HL-60/S4 (cell line): ENCODE results near the gene DSP.

Experiments used
- in situ Hi-C: fragments of 300-500 bp; cut with MboI; formaldehyde crosslinking; loops from 2 replicates; pipeline ENCODE4 v1.14.3; 2022; ENCODE audit warnings: low sequenced_read_pairs

Gene DSP

GRCh38 chr6:7589949-7590917, 48.8 kb downstream of the DSP start, which contains the start of gene SNRNP48:
SNRNP48 (plus strand) TSS chr6:7590198; CDS start chr6:7590258, 60 bp downstream.
- in situ Hi-C loops, result no loop called here

- in situ Hi-C loops, result no loop called here
These were observed 49.4 kb downstream of the DSP start for GRCh38 chr6:7590918-7591302.

GRCh38 chr6:7591770-7592169, 50.3 kb downstream of the DSP start:
- in situ Hi-C loops, result no loop called here

DNA sequence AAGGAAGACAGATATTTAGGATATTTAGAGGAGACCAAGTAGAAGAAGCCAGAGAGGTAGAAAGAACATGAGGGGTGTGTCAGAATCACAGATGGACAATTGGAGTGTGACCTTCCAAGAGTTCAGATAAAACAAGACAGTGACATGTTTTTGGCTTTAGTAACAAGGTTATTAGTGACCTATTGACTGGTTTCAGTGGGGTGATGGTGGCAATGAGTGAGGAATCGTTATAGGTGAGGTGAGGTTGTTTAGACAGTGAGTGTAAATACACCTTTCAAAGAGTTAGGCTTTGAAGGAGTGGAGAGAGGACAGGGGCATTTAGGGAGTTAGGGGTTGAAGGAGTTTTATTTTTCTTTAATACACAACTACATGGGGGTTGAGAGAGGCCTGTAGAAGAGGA, 51.8 kb downstream of the DSP start:
- in situ Hi-C loops, result no loop called here

DNA sequence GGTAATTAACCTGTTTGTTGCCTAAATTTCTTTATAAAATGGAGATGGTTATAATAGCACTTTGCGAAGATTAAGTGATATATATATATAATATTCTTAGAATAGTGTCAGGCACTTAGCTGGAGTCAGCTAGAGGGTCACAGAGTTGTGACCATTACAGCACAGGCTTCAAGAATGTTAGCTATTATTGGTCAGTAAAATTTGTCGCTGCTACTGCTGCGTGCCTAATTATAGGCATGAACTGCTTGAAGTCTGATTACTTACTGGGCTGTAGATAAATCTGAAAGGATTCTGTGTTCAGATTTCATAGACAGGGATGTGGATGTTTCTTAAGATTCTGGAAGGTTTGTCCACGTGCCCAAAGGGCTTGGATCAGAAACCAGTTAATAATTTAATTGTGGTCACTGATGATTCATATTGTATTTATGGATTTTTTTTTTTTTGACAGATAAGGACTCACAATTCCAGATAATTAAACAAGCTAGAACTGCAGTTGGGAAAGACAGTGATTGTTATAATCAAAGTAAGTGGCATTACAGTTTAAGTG, 53.2 kb downstream of the DSP start:
- in situ Hi-C loops, result no loop called here

DNA sequence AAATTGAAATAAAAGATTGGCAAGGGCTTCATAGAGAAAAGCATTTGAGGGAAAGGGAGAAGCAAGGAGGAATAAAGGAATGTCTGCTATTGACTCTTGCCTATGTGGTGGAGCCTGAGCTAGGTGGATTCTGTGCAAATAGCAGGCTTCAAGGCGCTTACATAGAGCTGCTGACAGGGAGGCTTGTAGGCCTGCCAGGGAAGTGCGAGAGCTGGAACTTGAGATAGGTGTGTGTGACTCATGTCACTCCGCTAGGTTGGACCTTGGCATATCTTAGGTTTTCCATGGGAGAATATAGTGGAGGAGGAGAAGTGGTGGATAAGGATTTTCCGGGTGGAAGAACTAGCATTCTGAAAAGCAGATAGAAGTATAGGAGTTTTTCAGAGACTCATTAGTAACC, 62.5 kb downstream of the DSP start:
- in situ Hi-C loops, result loop anchor here (25.0 kb wide), 3 partner anchors 317 to 1042 kb away; no protein-coding TSS in a partner anchor

DNA sequence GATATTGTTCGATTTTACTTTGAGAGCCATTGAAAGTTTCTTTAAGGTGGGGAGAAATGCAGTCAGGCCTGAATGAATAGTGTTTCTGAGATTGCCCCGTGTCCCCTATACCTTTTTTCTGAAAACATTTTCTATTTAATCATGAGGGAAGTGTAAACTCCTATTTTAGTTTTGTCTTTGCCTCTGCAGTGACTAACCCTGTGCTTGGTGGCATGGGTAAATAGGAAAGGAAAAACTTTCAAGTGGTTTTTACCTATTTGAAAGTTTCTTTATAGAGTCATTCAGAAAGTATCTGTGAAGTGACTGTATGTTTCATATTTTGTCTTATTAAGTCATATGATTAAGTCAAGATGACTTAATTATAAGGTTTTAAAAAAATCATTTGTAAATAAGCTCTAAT, 63.0 kb downstream of the DSP start:
- in situ Hi-C loops, result loop anchor here (25.0 kb wide), 3 partner anchors 317 to 1042 kb away; no protein-coding TSS in a partner anchor

DNA sequence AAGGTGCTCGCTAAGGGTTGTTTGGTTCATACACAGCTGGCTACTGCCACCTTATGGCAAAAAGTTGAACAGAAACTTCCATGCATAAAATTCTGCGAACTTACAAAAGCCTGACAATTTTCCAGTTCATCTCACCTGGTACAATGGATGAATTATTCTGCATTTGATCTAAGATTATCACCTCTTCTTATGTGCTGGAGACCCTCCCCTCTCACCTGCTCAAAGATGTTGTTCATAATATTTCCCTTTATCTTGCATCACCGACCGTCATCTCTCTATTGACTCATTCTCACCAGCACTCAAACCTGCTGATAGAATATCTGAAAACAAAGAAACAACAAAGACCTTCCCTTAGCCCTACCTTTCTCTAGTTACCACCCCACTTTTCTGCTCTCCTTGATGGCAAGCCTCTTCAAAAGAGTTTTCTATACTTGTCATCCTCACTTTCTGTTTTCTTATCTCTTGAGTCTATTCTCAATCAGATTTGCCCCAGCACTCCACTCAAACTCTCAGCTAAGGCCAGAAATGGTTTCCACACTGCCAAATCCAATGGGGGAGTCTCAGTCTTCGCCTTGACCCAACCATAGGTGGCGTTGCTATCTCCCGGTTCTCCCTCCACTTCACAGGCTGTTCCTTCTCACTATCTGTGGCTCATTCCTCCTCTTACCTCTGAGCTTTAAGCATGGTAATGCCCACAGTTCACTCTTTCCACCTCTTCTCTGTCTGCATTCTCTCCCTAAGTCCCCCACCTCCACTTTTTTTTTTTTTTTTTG, 74.3 kb downstream of the DSP start:
- in situ Hi-C loops, result loop anchor here (10.0 to 25.0 kb wide), 4 partner anchors 191 to 1053 kb away; no protein-coding TSS in a partner anchor

- in situ Hi-C loops, result loop anchor here (10.0 to 25.0 kb wide), 4 partner anchors 193 to 1056 kb away; no protein-coding TSS in a partner anchor
These were observed 76.6 kb downstream of the DSP start for GRCh38 chr6:7617801-7618764.

- in situ Hi-C loops, result loop anchor here (25.0 kb wide), 3 partner anchors 334 to 1059 kb away; no protein-coding TSS in a partner anchor
These were observed 80.3 kb downstream of the DSP start for GRCh38 chr6:7621761-7622160.

- in situ Hi-C loops, result loop anchor here (25.0 kb wide), 3 partner anchors 338 to 1063 kb away; no protein-coding TSS in a partner anchor
These were observed 83.6 kb downstream of the DSP start for GRCh38 chr6:7624796-7625710.

DNA sequence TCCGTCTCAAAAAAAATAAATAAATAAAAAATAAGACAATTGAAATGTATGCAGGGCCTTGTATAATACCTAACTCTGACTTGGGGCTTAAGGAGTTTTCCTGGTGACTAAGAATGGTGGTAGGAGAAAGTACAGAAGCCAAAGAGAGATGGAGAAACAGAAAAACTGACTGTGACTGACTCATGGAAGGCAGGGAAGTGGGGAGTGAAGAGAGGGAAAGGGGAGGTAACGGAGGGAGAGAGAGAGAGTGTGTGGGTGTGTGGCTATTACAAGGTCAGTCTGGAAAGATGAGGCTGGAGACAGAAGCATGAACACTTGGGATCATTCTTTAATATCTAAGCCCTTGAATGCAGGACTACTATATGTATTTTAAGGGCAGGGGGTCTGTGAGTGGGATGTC, 87.0 kb downstream of the DSP start:
- in situ Hi-C loops, result no loop called here

- in situ Hi-C loops, result no loop called here
These were observed 87.4 kb downstream of the DSP start for GRCh38 chr6:7628909-7629308.

DNA sequence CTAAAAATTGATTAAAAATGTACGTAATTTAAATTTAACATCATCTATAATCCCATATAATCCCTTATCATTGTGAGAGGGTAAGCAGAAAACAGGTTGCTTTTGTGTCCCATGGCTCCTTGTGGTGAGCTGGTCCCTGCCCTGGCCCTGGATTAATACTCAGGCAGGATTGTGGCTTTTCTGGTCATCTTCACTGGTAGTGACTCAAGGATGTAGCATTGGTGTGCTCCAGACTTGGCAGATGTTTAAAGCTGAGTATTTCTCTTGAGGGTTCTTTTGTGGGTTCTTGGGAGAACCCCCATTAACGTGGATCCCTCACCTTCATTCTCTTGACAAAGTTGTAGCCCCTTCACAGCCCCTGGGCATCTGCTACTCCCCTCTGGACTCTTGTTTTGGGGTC, 87.8 kb downstream of the DSP start:
- in situ Hi-C loops, result no loop called here

DNA sequence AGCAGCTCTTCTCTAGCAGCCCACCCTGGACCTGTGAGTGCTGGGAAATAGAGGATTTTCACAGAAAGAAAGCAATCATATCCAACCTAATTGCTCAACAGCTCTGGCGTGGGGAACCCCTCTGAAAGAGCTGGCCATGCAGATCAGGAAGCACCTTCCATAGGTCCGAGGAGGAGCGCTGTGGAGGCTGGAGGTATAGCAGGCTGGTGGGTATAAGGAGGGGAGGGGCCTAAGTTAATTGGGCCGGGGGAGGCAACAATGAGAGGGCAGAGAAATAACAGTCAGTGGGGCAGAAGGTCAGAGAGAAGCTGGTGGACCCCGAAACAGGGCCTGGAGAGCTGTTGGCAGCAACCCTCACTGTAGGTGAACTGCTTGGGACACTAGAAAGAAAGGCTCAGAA, 89.3 kb downstream of the DSP start:
- in situ Hi-C loops, result no loop called here

- in situ Hi-C loops, result no loop called here
These were observed 90.0 kb downstream of the DSP start for GRCh38 chr6:7631466-7631865.

GRCh38 chr6:7632501-7633290, 91.2 kb downstream of the DSP start:
- in situ Hi-C loops, result no loop called here

DNA sequence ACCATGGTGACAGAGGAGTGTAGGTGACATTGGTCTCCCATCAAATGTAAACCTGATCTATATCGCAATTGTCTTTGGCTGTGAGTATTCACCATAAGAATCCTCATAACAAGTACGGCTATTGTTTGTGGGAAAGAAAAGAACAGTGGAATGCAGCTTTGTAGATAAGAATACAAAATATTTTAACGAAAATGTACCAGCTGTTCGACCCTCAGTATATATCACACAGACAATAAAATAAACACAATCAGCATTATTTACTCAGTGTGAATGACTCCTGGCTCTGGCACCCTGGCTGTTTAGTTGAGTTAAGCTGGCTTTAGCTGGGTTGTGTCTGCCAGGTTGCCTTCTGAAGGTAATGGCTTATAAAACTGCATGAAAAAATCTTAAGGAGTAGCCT, 91.9 kb downstream of the DSP start:
- in situ Hi-C loops, result no loop called here
